Fibroblast of lung (primary cell): ENCODE measurements around the gene KCNH6.

ENCODE experiments used
- CTCF ChIP-seq, 2 donors: IDR thresholded peaks in 1 of 2; conservative IDR thresholded peaks in 1 of 2; 1 replicate in 1 of 2; 2 replicates in 1 of 2; pipeline ENCODE4 v1.5.1; 2011 to 2012; ENCODE audit warnings: low read length in 2 of 2, control low read depth in 1 of 2, inconsistent platforms in 1 of 2, low read depth in 1 of 2, mild to moderate bottlenecking in 1 of 2
- EZH2 ChIP-seq: IDR thresholded peaks from 2 replicates; pipeline ENCODE4 v1.5.1; 2012; ENCODE audit warnings: low read length, control low read depth, mild to moderate bottlenecking; ENCODE audit errors: missing control alignments

GRCh38 chr17:63496177-63496576 is 27.0 kb upstream of the KCNH6 start:
- TF ChIP-seq EZH2, result no peak
- no peak for TF ChIP-seq CTCF (conservative IDR thresholded peaks at IDR 0.05 in 1 of 2, IDR thresholded peaks at IDR 0.05 in 1 of 2; ENCODE audit: low read depth in 1 of 2, low read length in 2 of 2)
